Neural cell (in vitro differentiated cells): ENCODE measurements around the gene CPNE2. TPM values are rescaled to one million over a fixed set of nuclear protein-coding genes. Genes with fewer than 3 reads are reported as not detected.

ENCODE experiments used
- H2AFZ ChIP-seq: fragments of 200-600, 300-800 bp; sonication (generic), shearing (Covaris generic); 2 replicates; pipeline ENCODE4 v1.6.0; 2014; ENCODE audit warnings: low read depth, mild to moderate bottlenecking, antibody characterized with exemption, low read length, moderate library complexity
- H3F3A ChIP-seq: fragments of 200-600 bp; shearing (Covaris generic); 2 replicates; pipeline ENCODE4 v1.6.1; 2016; ENCODE audit warnings: mild to moderate bottlenecking, moderate library complexity, mixed read lengths, antibody characterized with exemption, low read length; ENCODE audit not compliant: insufficient read depth, poor library complexity, severe bottlenecking
- H3K27ac ChIP-seq: fragments of 200-600, 300-800 bp; sonication (generic), shearing (Covaris generic); 2 replicates; pipeline ENCODE4 v1.5.1; 2014; ENCODE audit warnings: mild to moderate bottlenecking, low read length, moderate library complexity
- H3K27me3 ChIP-seq: fragments of 300-800, 200-600 bp; sonication (generic), shearing (Covaris generic); 2 replicates; pipeline ENCODE4 v1.6.0; 2014; ENCODE audit warnings: mild to moderate bottlenecking, low read depth, low read length, moderate library complexity; ENCODE audit not compliant: insufficient read depth
- H3K36me3 ChIP-seq: fragments of 300-800, 200-600 bp; sonication (generic), shearing (Covaris generic); 2 replicates; pipeline ENCODE4 v1.5.1; 2014; ENCODE audit warnings: mild to moderate bottlenecking, antibody characterized with exemption, low read length, moderate library complexity; ENCODE audit not compliant: insufficient read depth
- H3K4me2 ChIP-seq: fragments of 300-800, 200-600 bp; sonication (generic), shearing (Covaris generic); 2 replicates; pipeline ENCODE4 v1.6.0; 2014; ENCODE audit warnings: mild to moderate bottlenecking, low read length
- H3K4me3 ChIP-seq: fragments of 300-800, 200-600 bp; sonication (generic), shearing (Covaris generic); 2 replicates; pipeline ENCODE4 v1.5.1; 2014; ENCODE audit warnings: mild to moderate bottlenecking, low read length, moderate library complexity
- H3K79me2 ChIP-seq: fragments of 200-600 bp; shearing (Covaris generic); replicated peaks from 2 replicates; pipeline ENCODE4 v1.6.0; 2014; ENCODE audit warnings: mild to moderate bottlenecking, low read length, moderate library complexity; ENCODE audit not compliant: insufficient read depth
- H3K9ac ChIP-seq: fragments of 300-800, 200-600 bp; sonication (generic), shearing (Covaris generic); 2 replicates; pipeline ENCODE4 v1.6.1; 2016; ENCODE audit warnings: mild to moderate bottlenecking, low read length, mixed read lengths
- H3K9me2 ChIP-seq: fragments of 200-600 bp; shearing (Covaris generic); 2 replicates; pipeline ENCODE4 v1.6.1; 2016; ENCODE audit warnings: mild to moderate bottlenecking, low read length, mixed read lengths; ENCODE audit not compliant: insufficient read depth
- H3K9me3 ChIP-seq: fragments of 200-600, 300-800 bp; sonication (generic), shearing (Covaris generic); 2 replicates; pipeline ENCODE4 v1.6.1; 2016; ENCODE audit warnings: mild to moderate bottlenecking, mixed run types, low read length, moderate library complexity, mixed read lengths
- H4K20me1 ChIP-seq: fragments of 200-600 bp; shearing (Covaris generic); 2 replicates; pipeline ENCODE4 v1.6.1; 2016; ENCODE audit warnings: mild to moderate bottlenecking, mixed run types; ENCODE audit not compliant: insufficient read depth
- EP300 ChIP-seq: fragments of 450-650 bp; conservative IDR thresholded peaks from 2 replicates; pipeline ENCODE4 v1.6.1; 2014; ENCODE audit warnings: antibody characterized with exemption, mild to moderate bottlenecking, moderate library complexity; ENCODE audit not compliant: poor library complexity, severe bottlenecking
- EZH2 ChIP-seq: fragments of 200-600, 300-800 bp; shearing (Covaris generic), sonication (generic); IDR thresholded peaks from 2 replicates; pipeline ENCODE4 v1.6.1; 2014; ENCODE audit warnings: antibody characterized with exemption, low read length, borderline replicate concordance, mild to moderate bottlenecking; ENCODE audit not compliant: insufficient read depth, poor library complexity, severe bottlenecking
- MXI1 ChIP-seq: fragments of 450-650 bp; conservative IDR thresholded peaks from 2 replicates; pipeline ENCODE4 v1.6.1; 2014; ENCODE audit warnings: antibody characterized with exemption, mild to moderate bottlenecking; ENCODE audit not compliant: poor library complexity, severe bottlenecking
- POLR2AphosphoS5 ChIP-seq: IDR thresholded peaks from 2 replicates; pipeline ENCODE4 v1.6.1; 2012
- RAD21 ChIP-seq: fragments of 450-650 bp; conservative IDR thresholded peaks from 2 replicates; pipeline ENCODE4 v1.6.1; 2014; ENCODE audit warnings: antibody characterized with exemption, mild to moderate bottlenecking, moderate library complexity
- SMC3 ChIP-seq: fragments of 450-650 bp; conservative IDR thresholded peaks from 2 replicates; pipeline ENCODE4 v1.6.1; 2014; ENCODE audit warnings: antibody characterized with exemption, mild to moderate bottlenecking, moderate library complexity; ENCODE audit not compliant: poor library complexity
- TAF1 ChIP-seq: IDR thresholded peaks from 2 replicates; pipeline ENCODE4 v1.6.1; 2012; ENCODE audit warnings: low read depth
- polyA plus RNA-seq: library from polyadenylated mRNA; depleted of rRNA; stranded (reverse); fragments of >200 nt; gene quantifications from 2 replicates; pipeline ENCODE4 v1.2.3, GENCODE V29; 2014
- TF ChIP-seq, protein P1 (sequence below): fragments of 450-650 bp; IDR thresholded peaks from 2 replicates; pipeline ENCODE4 v1.5.1; 2014; ENCODE audit warnings: antibody characterized with exemption, mild to moderate bottlenecking, moderate library complexity; ENCODE audit not compliant: poor library complexity, severe bottlenecking
- TF ChIP-seq, protein P2 (sequence below): IDR thresholded peaks from 2 replicates; pipeline ENCODE4 v1.6.1; 2012; ENCODE audit warnings: borderline replicate concordance

The CPNE2 gene
- polyA plus RNA-seq, 1 donor from 2014 or later: 18.6 TPM

- Histone ChIP-seq H3K9me2 (no peaks in the 10 kb centered on the region), H3K4me2 (no peak overlapping the region), H3F3A (no peaks in the 10 kb centered on the region), H3K9ac (no peak overlapping the region), H2AFZ (no peak overlapping the region), H4K20me1 (no peaks in the 10 kb centered on the region), H3K36me3 (no peaks in the 10 kb centered on the region), H3K79me2 (no peaks in the 10 kb centered on the region), H3K27me3 (no peaks in the 10 kb centered on the region), H3K9me3 (no peaks in the 10 kb centered on the region), H3K27ac (no peak overlapping the region), H3K4me3 (no peak overlapping the region)
- TF ChIP-seq TAF1 (no peak), MXI1 (no peak), SMC3 (no peak)
- TF ChIP-seq, protein P1, sequence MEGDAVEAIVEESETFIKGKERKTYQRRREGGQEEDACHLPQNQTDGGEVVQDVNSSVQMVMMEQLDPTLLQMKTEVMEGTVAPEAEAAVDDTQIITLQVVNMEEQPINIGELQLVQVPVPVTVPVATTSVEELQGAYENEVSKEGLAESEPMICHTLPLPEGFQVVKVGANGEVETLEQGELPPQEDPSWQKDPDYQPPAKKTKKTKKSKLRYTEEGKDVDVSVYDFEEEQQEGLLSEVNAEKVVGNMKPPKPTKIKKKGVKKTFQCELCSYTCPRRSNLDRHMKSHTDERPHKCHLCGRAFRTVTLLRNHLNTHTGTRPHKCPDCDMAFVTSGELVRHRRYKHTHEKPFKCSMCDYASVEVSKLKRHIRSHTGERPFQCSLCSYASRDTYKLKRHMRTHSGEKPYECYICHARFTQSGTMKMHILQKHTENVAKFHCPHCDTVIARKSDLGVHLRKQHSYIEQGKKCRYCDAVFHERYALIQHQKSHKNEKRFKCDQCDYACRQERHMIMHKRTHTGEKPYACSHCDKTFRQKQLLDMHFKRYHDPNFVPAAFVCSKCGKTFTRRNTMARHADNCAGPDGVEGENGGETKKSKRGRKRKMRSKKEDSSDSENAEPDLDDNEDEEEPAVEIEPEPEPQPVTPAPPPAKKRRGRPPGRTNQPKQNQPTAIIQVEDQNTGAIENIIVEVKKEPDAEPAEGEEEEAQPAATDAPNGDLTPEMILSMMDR: no peak
Measured at GRCh38 chr16:57077714-57078113, 14.7 kb upstream of the CPNE2 start.

GRCh38 chr16:57081744-57082143 is 10.6 kb upstream of the CPNE2 start:
- H3F3A ChIP-seq: no peaks in the 10 kb centered on the region
- no peak overlapping the region for H3K9ac ChIP-seq
- H3K4me2 ChIP-seq: no peak overlapping the region
- H3K27ac ChIP-seq: no peak overlapping the region
- TF ChIP-seq POLR2AphosphoS5: no peak
- no peak for TF ChIP-seq RAD21
- TF ChIP-seq, protein P1: no peak
- TF ChIP-seq, protein P2, sequence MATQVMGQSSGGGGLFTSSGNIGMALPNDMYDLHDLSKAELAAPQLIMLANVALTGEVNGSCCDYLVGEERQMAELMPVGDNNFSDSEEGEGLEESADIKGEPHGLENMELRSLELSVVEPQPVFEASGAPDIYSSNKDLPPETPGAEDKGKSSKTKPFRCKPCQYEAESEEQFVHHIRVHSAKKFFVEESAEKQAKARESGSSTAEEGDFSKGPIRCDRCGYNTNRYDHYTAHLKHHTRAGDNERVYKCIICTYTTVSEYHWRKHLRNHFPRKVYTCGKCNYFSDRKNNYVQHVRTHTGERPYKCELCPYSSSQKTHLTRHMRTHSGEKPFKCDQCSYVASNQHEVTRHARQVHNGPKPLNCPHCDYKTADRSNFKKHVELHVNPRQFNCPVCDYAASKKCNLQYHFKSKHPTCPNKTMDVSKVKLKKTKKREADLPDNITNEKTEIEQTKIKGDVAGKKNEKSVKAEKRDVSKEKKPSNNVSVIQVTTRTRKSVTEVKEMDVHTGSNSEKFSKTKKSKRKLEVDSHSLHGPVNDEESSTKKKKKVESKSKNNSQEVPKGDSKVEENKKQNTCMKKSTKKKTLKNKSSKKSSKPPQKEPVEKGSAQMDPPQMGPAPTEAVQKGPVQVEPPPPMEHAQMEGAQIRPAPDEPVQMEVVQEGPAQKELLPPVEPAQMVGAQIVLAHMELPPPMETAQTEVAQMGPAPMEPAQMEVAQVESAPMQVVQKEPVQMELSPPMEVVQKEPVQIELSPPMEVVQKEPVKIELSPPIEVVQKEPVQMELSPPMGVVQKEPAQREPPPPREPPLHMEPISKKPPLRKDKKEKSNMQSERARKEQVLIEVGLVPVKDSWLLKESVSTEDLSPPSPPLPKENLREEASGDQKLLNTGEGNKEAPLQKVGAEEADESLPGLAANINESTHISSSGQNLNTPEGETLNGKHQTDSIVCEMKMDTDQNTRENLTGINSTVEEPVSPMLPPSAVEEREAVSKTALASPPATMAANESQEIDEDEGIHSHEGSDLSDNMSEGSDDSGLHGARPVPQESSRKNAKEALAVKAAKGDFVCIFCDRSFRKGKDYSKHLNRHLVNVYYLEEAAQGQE: no peak
- TF ChIP-seq EZH2: no peak
- no peak for TF ChIP-seq MXI1
- TF ChIP-seq EP300: no peak
- no peak for TF ChIP-seq TAF1
- TF ChIP-seq SMC3: no peak
- no peaks in the 10 kb centered on the region for H3K36me3 ChIP-seq
- H4K20me1 ChIP-seq: no peaks in the 10 kb centered on the region
- no peaks in the 10 kb centered on the region for H3K27me3 ChIP-seq
- no peaks in the 10 kb centered on the region for H3K79me2 ChIP-seq
- no peak overlapping the region for H3K4me3 ChIP-seq
- H3K9me2 ChIP-seq: no peaks in the 10 kb centered on the region
- no peak overlapping the region for H2AFZ ChIP-seq
- no peaks in the 10 kb centered on the region for H3K9me3 ChIP-seq
